EL (cell line): ENCODE measurements around the gene TLE6.
"Not testable (repeated sequence)": the region's sequence is repeated elsewhere in the genome, so short reads cannot be mapped to it uniquely, and the experiment has no call there.

Experiments
- DNase-seq: peaks from one replicate; pipeline ENCODE4 v3.0.0-alpha.2; 2016

TLE6 gene

GRCh38 chr19:2977001-2977745 lies at the start of gene TLE6:
Gene TLE6, plus strand, starts transcription at chr19:2977564. Its CDS starts 670 bp downstream, at chr19:2978234.
- peak; percentile 92 for DNase-seq

GRCh38 chr19:2933490-2933910 lies 43.9 kb upstream of the TLE6 start:
- no peak for DNase-seq

- not testable (repeated sequence) for DNase-seq
These were observed 41.5 kb upstream of the TLE6 start for GRCh38 chr19:2935863-2936262.

- DNase-seq = no peak
These were observed 34.3 kb upstream of the TLE6 start for GRCh38 chr19:2942928-2943640.

GRCh38 chr19:2944403-2944774 lies 33.0 kb upstream of the TLE6 start:
- no peak for DNase-seq

- peak; percentile 99 for DNase-seq
These were observed 32.4 kb upstream of the TLE6 start, which contains the start of gene ZNF77 for GRCh38 chr19:2944775-2945574. Gene ZNF77, minus strand, starts transcription at chr19:2944971. Its CDS starts 131 bp downstream, at chr19:2944840.

- DNase-seq = no peak
These were observed 31.7 kb upstream of the TLE6 start for GRCh38 chr19:2945575-2946184.

GRCh38 chr19:2949939-2950285 lies 27.5 kb upstream of the TLE6 start:
- DNase-seq = peak; percentile 23

GRCh38 chr19:2950286-2951124 lies 26.9 kb upstream of the TLE6 start:
- peak; percentile 100 for DNase-seq

GRCh38 chr19:2952953-2953481 lies 24.3 kb upstream of the TLE6 start:
- no peak for DNase-seq

- no peak for DNase-seq
These were observed 20.2 kb upstream of the TLE6 start for GRCh38 chr19:2957160-2957559.

- DNase-seq = no peak
These were observed 17.2 kb upstream of the TLE6 start for GRCh38 chr19:2960120-2960519.

- DNase-seq = peak; percentile 80
These were observed 15.2 kb upstream of the TLE6 start for GRCh38 chr19:2962018-2962670.

- no peak for DNase-seq
These were observed 14.2 kb upstream of the TLE6 start for GRCh38 chr19:2963122-2963521.

- DNase-seq = not testable (repeated sequence)
These were observed 13.7 kb upstream of the TLE6 start for GRCh38 chr19:2963631-2964030.

- no peak for DNase-seq
These were observed 12.5 kb upstream of the TLE6 start for GRCh38 chr19:2964874-2965273.

- DNase-seq = no peak
These were observed 9.4 kb upstream of the TLE6 start for GRCh38 chr19:2967972-2968371.

GRCh38 chr19:2969104-2969504 lies 8.3 kb upstream of the TLE6 start:
- DNase-seq = no peak

GRCh38 chr19:2970201-2970835 lies 7.0 kb upstream of the TLE6 start:
- no peak for DNase-seq

- no peak for DNase-seq
These were observed 4.1 kb upstream of the TLE6 start for GRCh38 chr19:2973229-2973628.
